ENCODE measurements around the gene KIR3DL2.

The KIR3DL2 gene

DNA sequence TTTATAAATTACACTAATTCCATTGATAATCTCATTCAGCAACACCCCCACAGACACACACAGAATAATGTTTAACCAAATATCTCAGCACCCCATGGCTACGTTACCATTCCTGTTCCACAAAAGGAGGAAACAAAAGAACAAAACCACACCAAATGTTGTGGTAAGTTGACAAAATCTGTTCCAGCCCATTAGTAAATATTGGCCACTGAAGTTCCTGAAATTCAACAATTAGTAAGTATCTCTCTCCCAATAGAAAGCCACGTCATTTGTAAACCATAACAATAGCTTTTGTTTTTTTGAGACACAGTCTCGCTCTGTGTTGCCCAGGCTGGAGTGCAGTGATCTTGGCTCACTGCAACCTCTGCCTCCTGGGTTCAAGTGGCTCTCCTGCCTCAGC lies 21.5 kb downstream of the KIR3DL2 start:
- H3K4me3 ChIP-seq (replicated peaks; ENCODE audit: low read depth, low read length): no peak overlapping the region
- DNase-seq (ENCODE audit: low read depth): no peak
- TF ChIP-seq, protein P1, sequence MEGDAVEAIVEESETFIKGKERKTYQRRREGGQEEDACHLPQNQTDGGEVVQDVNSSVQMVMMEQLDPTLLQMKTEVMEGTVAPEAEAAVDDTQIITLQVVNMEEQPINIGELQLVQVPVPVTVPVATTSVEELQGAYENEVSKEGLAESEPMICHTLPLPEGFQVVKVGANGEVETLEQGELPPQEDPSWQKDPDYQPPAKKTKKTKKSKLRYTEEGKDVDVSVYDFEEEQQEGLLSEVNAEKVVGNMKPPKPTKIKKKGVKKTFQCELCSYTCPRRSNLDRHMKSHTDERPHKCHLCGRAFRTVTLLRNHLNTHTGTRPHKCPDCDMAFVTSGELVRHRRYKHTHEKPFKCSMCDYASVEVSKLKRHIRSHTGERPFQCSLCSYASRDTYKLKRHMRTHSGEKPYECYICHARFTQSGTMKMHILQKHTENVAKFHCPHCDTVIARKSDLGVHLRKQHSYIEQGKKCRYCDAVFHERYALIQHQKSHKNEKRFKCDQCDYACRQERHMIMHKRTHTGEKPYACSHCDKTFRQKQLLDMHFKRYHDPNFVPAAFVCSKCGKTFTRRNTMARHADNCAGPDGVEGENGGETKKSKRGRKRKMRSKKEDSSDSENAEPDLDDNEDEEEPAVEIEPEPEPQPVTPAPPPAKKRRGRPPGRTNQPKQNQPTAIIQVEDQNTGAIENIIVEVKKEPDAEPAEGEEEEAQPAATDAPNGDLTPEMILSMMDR (IDR thresholded peaks at IDR 0.05; ENCODE audit: low read length, missing control alignments): no peak

DNA sequence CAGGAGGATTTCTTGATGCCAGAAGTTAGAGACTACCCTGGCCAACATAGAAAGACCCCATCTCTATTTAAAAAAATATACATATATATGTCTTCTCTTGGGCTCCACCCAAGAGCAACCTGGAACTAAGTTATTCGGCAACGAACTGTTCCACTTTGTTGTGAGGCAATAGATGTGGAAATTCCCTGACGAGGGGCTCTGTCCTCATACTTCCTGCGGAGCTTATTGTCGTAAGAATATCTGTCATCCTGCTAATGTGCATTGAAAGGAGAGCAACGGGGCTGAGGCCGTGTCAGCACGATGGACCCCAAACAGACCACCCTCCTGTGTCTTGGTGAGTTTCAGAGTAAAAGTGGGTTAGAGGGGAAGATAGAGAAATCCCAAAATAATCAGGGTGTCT lies 23.7 kb downstream of the KIR3DL2 start, which contains the start of gene FCAR:
Gene FCAR, plus strand, starts transcription at position 246 of the 400 bp plus-strand sequence. Its CDS starts 55 bp downstream, at position 301.
- H3K4me3 ChIP-seq (replicated peaks; ENCODE audit: low read depth, low read length): no peak within 1 kb of the TSS
- TF ChIP-seq, protein P1 (IDR thresholded peaks at IDR 0.05; ENCODE audit: low read length, missing control alignments): no peak
- no peak for DNase-seq (ENCODE audit: low read depth)

DNA sequence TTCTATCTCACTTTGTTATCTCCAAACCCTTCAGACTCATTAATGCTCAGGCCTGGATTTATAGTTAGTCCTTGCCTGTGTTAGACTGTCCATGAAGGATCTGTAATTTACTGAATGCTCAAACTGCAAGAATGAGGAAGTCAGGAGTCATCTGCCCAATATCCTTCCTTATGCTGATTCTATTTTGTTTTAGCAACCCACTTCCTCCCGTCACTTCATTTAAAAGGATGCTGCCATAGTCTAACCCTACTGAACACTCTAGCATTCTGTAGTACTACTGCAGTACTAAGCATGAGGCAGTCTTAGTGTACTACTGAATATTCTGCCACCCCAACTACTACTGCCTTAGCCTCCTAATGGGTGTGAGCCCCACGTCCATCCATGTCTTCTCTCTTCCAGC lies 25.3 kb downstream of the KIR3DL2 start:
- DNase-seq (ENCODE audit: low read depth): no peak
- TF ChIP-seq, protein P1 (IDR thresholded peaks at IDR 0.05; ENCODE audit: low read length, missing control alignments): no peak
- H3K4me3 ChIP-seq (replicated peaks; ENCODE audit: low read depth, low read length): no peak overlapping the region

DNA sequence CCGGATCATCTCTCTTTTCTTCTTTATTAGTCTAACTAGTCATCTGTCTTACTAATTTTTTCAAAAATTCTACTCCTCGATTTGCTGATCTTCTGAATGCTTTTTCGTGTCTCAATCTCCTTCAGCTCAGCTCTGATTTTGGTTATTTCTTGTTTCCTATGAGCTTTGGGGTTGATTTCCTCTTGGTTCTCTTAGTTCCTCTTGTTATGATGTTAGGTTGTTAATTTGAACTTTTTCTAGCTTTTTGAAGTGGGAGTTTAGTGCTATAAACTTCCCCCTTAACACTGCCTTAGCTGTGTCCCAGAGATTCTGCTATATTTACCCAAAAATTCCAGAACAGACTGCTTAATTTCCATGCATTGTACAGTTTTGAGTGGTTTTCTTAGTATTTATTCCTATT lies 27.2 kb downstream of the KIR3DL2 start:
- no peak for DNase-seq (ENCODE audit: low read depth)
- TF ChIP-seq, protein P1 (IDR thresholded peaks at IDR 0.05; ENCODE audit: low read length, missing control alignments): no peak
- H3K4me3 ChIP-seq (replicated peaks; ENCODE audit: low read depth, low read length): no peak overlapping the region

DNA sequence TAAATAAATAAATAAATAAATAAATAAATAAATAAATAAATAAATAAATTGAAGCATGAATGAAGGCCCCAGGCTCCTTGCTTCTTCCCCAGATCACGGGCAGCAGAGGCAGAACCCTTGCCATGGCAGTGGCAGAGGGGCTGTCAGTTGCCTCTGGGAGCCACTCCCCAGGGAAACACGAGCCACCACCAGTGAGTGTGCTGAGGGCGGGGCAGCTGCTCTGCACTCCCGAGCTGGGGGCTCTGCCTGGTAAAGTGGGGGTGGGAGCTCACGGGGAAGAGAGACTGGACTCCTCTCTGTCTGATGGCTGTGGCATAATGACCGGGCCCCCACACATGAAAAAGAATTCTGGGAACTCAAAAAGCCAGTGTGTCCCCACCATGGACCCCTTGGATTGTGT lies 31.6 kb downstream of the KIR3DL2 start:
- TF ChIP-seq, protein P1 (IDR thresholded peaks at IDR 0.05; ENCODE audit: low read length, missing control alignments): no peak
- no peak overlapping the region for H3K4me3 ChIP-seq (replicated peaks; ENCODE audit: low read depth, low read length)
- DNase-seq (ENCODE audit: low read depth): no peak

DNA sequence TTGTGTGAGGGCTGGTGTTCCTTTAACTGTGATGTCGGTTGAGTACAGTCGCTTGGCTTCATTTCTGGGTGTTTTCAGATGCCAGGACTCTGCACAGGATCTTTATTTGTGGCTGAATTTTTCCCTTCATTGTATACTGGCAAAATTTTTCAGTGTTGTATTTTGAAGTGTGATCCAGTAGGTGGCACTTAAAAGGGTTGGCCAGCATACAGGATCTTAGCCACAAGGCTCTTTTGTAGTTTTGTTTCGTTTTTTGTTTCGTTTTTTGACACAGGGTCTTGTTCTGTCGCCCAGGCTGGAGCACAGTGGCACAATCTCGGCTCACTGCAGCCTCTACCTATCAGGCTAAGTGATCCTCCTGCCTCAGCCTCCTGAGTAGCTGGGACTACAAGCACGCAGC lies 32.5 kb downstream of the KIR3DL2 start:
- H3K4me3 ChIP-seq (replicated peaks; ENCODE audit: low read depth, low read length): no peak overlapping the region
- TF ChIP-seq, protein P1 (IDR thresholded peaks at IDR 0.05; ENCODE audit: low read length, missing control alignments): no peak
- DNase-seq (ENCODE audit: low read depth): no peak

DNA sequence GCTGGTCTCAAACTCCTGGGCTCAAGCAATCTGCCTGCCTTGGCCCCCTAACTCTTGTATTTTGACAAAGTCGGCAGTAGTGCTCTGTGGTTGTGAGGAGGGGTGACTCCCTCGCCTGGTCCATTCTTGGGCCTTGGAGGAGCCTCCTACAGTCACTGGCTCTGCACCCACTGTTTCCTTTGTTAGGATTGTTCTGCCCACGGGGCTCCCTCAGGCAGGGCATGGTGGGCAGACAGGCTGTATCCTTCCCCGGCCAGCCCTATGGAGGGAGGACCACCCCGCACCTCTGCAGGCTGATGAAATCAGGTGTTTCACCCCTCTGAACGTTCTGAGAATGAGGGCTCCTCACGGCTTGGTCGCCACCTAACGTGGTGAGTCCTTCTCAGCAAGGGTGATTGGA lies 33.0 kb downstream of the KIR3DL2 start:
- no peak overlapping the region for H3K4me3 ChIP-seq (replicated peaks; ENCODE audit: low read depth, low read length)
- TF ChIP-seq, protein P1 (IDR thresholded peaks at IDR 0.05; ENCODE audit: low read length, missing control alignments): no peak
- DNase-seq (ENCODE audit: low read depth): no peak
